T-helper 9 cell (primary cell): Measurements from ENCODE around the gene RAB11FIP5.

ENCODE experiments used
- DNase-seq: peaks from one replicate; pipeline ENCODE4 v3.0.0-alpha.2; 2020

RAB11FIP5 gene

GRCh38 chr2:73031095-73031678 is 81.6 kb downstream of the RAB11FIP5 start:
- DNase-seq, result no peak

- DNase-seq, result no peak
These were observed 83.9 kb downstream of the RAB11FIP5 start for GRCh38 chr2:73028841-73029240.

DNA sequence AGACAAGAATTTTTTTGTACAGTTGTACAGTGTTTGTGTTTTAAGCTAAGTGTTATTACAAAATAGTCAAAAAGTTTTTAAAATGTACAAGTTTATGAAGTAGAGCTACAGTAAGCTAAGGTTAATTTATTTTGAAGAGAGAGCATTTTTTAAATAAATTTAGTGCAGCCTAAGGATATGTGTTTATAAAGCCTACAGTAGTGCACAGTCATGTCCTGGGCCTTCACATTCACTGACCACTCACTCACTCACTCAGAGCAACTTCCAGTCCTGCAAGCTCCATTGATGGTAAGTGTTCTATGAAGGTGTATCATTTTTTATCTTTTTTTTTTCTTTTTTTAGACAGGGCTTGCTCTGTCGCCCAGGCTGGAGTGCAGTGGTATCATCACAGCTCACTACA is 85.4 kb downstream of the RAB11FIP5 start:
- no peak for DNase-seq

DNA sequence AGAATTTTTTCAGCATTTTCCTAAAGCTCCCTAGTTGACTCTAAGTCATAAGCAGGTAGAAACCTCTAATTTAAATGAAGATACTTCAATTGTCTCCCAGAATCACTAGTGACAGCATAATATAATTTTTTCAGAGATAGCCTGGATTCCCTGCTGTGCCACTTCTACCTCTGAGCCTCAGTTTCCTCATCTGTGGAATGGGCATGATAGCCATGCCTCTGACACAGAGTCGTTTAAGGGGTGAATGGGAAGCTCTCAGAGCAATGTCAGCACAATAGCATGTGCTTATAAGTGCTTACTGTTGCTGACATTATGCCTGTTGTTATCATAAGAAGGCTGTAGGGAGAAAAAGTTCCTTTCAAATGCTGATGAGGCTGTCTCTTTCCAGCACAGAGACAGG is 89.3 kb downstream of the RAB11FIP5 start:
- no peak for DNase-seq
